ENCODE measurements around the gene BAZ2B.

BAZ2B gene

GRCh38 chr2:159462201-159462785 is 154.1 kb downstream of the BAZ2B start:
- no peak for DNase-seq (ENCODE audit: low read depth)

DNA sequence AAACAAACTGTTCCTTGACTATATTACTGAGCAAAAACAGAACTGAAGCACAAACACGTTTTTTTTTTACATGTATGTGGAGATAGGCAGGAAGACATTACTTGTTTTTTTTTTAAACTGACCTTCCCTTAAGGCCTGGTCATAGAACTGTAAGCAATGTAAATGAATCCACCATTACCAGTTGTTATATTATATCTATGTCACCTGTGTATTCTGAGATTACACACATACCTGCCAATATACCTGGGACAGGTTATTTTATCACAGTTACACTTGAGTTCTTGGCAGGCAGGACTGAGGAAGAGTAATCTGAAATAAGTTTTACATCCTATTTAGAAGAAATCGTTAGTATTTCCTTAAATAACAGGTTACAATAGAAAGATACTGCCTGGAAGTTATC is 155.3 kb downstream of the BAZ2B start:
- DNase-seq (ENCODE audit: low read depth), result no peak

DNA sequence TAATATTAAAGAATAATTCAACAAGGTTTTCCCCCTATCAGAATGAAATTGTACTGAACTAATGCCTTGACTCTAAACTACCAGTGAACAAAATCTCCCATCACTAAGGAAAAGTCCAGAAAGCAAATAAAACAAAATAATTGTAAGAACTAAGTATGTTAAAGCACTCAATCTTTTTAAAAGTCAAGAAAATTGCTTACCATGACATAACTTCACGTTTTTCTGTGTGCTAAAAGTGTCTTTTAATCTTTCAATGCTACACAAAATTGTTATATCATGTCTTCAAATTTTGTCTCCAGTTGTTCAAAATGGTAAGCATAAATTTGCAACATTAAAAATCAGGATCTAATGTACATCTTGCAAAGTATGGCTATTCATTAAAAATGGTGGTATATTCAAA is 156.1 kb downstream of the BAZ2B start:
- no peak for DNase-seq (ENCODE audit: low read depth)

DNA sequence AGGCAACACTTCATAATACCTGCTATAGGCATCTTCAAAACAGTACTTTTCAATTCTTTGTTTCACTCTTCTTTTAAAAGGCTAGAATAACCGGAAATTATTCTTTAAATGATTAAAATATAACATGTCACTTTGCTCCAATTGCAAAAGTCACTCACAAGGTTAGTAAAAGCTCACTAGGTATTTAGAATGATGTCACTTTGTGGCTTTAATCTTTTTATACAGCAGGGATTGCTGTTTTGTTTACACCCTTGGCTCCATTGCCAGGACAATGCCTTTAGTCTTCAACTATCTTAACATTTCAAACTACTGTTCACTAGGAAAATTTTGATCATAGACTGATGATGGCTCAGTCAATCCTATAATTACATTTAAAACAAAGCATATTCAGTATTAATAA is 157.1 kb downstream of the BAZ2B start:
- no peak for DNase-seq (ENCODE audit: low read depth)

- DNase-seq (ENCODE audit: low read depth), result no peak
Observed at GRCh38 chr2:159457589-159457988, 158.8 kb downstream of the BAZ2B start.

DNA sequence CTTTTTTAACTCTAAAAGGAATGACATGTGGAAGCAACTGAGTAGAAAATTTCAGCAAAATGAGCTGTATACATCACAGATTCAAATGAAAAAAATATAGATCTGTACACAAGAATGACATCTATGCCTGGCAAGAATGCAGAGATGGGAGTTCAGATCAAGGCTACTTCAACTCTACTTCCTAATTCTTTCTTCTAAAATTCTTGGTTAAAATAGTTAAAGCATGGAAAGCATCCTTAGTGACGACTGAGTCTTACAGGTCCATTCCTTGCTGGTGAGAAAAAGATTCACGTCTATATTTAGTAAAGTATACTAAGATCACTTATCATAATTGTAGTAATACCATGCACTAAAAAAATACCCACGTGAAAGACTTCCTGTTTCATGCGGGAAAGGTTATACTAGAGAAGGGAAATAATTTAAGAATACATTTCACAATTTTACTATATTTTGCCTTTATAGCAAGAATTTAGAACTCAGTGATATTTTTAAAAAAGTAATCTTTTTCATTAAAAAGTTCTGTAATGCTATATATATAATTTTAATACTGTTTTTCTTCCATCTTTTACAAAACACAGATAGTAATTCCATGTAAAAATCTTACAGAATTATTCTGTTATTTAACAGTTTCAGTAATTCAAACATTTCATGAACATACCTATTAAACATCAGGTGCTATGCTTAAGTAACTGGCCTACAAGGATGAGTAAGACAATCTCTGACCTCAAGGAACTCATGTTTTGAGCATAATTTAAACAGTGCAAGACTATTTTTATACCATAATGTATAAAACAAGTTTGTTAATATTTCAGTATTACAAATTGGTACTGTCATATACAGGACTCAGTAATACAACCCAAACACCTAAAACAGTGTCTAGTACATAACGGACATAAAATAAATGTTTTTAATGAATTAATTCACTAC is 159.6 kb downstream of the BAZ2B start:
- DNase-seq (ENCODE audit: low read depth), result no peak

- DNase-seq (ENCODE audit: low read depth), result no peak
Observed at GRCh38 chr2:159455330-159455918, 160.9 kb downstream of the BAZ2B start.

GRCh38 chr2:159454185-159454584 is 162.2 kb downstream of the BAZ2B start:
- DNase-seq (ENCODE audit: low read depth), result no peak

GRCh38 chr2:159450180-159450579 is 166.2 kb downstream of the BAZ2B start:
- no peak for DNase-seq (ENCODE audit: low read depth)

DNA sequence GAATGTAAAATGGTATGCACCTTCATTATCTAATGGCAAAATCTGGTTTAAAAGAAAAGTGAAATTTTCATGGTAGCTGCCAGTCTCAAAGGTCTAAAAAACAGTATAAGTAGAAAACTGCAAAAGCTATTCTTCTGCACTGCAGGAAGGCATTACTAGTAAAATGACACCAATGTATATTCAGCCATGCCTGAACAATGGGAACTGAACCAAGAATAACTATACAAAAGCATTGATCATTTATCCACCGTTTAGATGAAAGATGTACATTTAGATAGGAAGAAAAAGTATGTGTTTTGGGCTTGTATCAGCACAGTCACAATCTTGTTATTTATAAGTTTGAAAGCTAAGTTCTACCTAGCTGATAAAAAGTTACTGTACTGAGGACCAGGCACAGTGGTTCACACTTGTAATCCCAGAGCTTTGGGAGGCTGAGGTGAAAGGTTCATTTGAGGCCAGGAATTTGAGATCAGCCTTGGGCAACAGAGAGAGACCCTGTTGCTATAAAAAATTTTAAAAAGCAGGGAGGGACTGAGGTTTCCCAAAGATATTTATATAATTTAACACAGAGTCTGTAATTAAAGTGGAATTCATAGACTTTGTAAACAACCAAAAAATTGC is 166.7 kb downstream of the BAZ2B start:
- DNase-seq (ENCODE audit: low read depth), result no peak

- no peak for DNase-seq (ENCODE audit: low read depth)
Observed at GRCh38 chr2:159446817-159447216, 169.5 kb downstream of the BAZ2B start.

GRCh38 chr2:159446201-159446600 is 170.1 kb downstream of the BAZ2B start:
- DNase-seq (ENCODE audit: low read depth), result no peak

GRCh38 chr2:159445307-159445706 is 171.0 kb downstream of the BAZ2B start:
- DNase-seq (ENCODE audit: low read depth), result no peak

- DNase-seq (ENCODE audit: low read depth), result no peak
Observed at GRCh38 chr2:159444754-159445153, 171.6 kb downstream of the BAZ2B start.

DNA sequence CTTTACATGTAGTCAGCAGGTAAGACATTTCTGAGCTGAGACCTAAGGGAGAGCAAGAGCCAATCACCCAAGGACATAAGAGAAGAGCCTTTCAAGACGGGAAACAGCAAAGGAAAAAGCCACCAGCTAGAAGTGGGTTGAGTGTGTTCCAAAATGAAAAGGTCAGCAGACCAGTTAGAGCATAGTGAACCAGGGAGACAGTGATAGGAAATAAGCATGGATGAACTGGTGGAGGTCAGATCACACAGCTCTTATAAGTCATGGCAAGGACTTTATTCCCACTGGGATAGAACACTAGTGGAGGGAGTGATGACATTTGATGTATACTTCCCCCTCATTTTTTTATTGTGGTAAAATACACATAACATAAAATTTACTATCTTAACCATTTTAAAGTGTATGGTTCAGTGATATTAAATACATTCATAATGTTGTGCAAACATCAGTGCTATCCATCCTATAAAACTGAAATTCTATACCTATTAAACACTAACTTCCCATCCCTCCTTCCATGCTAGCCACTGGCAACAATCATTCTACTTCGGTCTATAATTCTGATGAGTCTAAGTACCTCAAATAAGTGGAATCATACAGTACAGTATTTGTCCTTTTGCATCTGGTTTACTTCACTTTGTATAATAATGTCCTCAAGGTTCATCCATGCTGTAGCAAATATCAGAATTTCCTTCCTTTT is 174.0 kb downstream of the BAZ2B start:
- DNase-seq (ENCODE audit: low read depth), result no peak

- DNase-seq (ENCODE audit: low read depth), result no peak
Observed at GRCh38 chr2:159441182-159441581, 175.2 kb downstream of the BAZ2B start.

GRCh38 chr2:159439421-159439820 is 176.9 kb downstream of the BAZ2B start:
- DNase-seq (ENCODE audit: low read depth), result no peak

DNA sequence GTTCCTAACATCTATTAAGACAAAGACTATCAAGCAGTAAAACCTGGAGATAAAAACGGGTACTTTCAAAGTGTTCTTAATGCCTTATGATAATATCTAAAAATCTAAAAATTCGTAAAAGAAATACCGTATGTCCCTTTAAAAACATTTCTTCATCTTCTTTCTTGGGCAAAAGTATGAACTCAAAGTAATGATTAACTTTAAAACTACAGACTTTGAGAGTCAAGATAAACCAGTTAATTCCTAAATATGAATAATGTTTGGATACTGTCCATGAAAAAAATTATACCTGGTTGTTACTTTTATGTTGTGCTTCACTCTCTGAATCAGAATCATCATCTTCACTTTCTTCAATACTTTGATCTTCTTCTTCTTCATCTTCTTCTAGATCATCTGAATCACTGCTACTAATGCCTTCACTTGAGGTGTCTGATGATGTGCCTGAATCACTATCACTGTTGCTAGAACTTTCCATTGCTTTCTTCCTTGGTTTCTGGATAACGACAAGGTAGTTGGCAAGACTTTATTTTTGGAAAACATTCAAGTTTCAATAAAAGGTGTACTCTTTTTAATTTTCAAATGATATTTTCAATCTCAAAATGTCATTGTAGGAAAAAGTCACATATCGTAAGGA is 177.5 kb downstream of the BAZ2B start:
- no peak for DNase-seq (ENCODE audit: low read depth)

GRCh38 chr2:159438284-159438683 is 178.1 kb downstream of the BAZ2B start:
- no peak for DNase-seq (ENCODE audit: low read depth)

DNA sequence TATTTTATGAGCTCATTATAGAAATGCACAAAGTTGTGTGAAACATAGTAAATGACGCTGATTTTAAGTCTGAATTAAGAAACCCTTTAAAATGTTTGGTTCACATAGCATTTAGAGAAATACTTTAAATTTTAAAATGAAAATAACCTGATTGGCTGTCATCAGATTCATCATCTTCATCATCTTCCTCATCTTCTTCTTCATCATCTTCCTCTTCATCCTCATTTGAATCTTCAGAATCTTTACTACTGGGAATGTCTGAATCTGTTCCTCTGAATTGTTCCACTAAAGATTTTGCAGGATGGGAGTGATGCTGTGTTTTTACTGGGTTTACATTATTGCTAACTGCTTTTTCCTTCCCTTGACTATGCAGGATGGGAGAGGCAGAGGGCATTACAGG is 183.7 kb downstream of the BAZ2B start:
- DNase-seq (ENCODE audit: low read depth), result no peak

DNA sequence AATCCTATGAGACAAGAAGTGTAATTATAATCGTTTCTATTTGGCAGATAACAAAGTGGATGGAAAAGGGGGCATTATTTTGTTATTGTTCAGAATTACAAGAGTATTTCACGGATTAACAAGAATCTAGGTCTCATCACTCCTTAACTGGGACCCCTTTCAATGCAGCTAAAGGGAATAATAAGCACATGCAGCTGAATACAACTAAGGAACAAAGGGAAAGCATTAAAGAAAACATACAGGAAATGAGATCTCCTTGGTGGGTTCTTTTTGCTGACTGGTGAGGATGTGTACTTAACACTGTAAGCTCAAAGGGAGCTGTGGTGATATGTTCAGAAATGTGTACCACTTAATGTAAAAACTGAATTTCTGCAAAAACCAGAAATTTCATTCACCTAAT is 189.3 kb downstream of the BAZ2B start:
- no peak for DNase-seq (ENCODE audit: low read depth)

DNA sequence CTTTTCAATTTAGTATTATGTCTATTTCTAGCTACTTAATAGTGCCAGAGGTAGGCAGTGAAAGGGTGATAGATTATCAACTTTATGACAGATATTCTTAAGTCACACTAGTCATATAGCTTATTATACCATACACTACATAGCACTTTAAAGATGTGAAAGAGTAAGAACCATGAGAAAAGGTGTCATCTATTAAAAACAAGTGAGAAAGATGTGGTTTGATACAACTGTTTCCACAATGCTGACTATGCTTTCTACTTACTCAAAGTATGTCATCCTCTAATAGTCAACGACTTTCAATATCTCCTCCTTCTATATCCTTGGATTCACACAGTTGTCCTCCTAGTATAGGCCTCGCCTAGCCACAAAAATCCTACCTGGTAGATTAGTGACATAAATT is 196.9 kb downstream of the BAZ2B start:
- DNase-seq (ENCODE audit: low read depth), result no peak
